ENCODE data around the gene PLD3.
A peak's percentile ranks its signal among the peaks of the same experiment; 100 is the strongest.
"Not testable (repeated sequence)": the region's sequence is repeated elsewhere in the genome, so short reads cannot be mapped to it uniquely, and the experiment has no call there.

PLD3 gene

DNA sequence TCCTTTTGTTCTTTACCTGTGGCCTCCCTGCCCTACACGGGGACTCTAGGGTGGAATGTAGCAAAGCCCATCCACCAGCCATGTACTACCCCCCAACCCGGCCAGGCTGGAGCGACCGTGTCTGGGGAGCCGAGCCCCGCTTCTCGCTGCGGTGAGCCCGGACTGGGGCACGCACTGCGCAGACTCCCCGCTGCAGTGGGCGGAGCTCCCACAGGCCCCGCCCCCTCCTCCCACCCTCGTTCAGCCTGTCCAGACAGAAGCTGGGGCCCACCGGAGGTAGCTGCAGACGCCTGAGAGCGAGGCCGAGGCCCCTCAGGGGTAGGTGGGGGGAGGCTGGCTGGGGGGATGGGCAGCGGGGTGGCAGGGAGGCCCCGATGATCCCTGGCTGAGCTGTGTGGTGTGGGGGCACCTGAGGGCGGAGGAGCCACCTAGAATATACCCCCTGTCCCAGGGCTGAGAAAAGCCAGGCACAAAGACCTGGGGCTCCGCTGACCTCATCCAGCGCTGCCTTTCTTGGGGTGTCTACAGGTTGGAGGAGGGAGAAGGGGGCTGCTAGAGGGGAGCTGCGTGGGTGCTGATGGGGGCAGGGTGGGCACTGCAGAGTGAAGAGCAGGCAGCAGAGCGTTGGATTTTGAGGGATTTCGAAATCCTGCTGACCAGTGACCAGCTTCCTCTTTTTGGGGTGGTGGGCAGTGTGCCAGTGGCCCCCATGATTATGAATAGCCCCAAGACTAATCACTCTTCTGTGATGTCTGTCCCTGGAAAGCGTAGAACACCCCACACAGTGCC is 17.3 kb downstream of the PLD3 start:
- no peaks in the 10 kb centered on the region for H3K27me3 ChIP-seq (replicated peaks; ENCODE audit: control insufficient read depth, insufficient read depth, low read length)
- peak; percentile 93 for DNase-seq (ENCODE audit: low read depth)
- peaks cover 34% of the 10 kb centered on the region for H3K36me3 ChIP-seq (ENCODE audit: control insufficient read depth, insufficient read depth, low read length, severe bottlenecking)
- peak overlapping the region; percentile 67 for H3K4me3 ChIP-seq (ENCODE audit: low read length)
- H3K4me1 ChIP-seq (ENCODE audit: control insufficient read depth, insufficient read depth, low read length): peaks cover 3% of the 10 kb centered on the region
- H3K9me3 ChIP-seq (ENCODE audit: control insufficient read depth, low read length): no peaks in the 10 kb centered on the region
- H3K9ac ChIP-seq (ENCODE audit: low read length): peak overlapping the region; percentile 70

DNA sequence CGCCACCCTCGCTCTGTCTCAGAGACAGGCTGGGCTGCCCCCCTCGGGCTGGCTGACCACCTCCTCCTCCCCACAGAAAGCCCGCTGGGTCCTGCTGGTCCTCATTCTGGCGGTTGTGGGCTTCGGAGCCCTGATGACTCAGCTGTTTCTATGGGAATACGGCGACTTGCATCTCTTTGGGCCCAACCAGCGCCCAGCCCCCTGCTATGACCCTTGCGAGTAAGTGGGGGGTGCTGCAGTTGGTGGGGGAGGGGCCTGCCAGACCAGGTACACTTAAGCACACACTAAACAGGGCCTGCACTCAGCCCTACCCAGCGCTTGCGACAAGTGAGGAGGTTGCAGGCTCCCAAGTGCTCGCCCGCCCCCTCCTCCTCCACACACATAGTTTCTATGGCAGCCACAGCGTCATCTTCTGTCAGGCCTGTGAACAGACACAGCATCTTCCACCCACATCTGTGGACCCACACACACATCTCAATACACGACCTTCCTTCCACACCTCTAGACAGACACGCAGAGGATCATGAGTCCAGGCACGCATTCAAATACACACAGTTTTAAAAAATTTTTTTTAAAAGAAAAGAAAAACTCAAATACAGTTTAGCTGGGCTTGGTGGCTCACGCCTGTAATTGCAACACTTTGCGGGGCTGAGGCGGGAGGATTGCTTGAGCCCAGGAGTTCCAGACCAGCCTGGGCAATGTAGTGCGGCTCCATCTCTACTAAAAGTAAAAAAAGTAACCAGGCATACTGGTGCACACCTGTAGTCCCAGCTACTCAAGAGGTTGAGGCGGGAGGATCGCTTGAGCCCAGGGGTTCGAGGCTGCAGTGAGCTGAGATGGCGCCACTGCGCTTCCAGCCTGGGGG is 18.4 kb downstream of the PLD3 start:
- Histone ChIP-seq H3K27me3 (replicated peaks; ENCODE audit: control insufficient read depth, insufficient read depth, low read length) (no peaks in the 10 kb centered on the region), H3K36me3 (ENCODE audit: control insufficient read depth, insufficient read depth, low read length, severe bottlenecking) (peaks cover 39% of the 10 kb centered on the region), H3K4me1 (ENCODE audit: control insufficient read depth, insufficient read depth, low read length) (peaks cover 3% of the 10 kb centered on the region), H3K9ac (ENCODE audit: low read length) (no peak overlapping the region), H3K9me3 (ENCODE audit: control insufficient read depth, low read length) (no peaks in the 10 kb centered on the region), H3K4me3 (ENCODE audit: low read length) (no peak overlapping the region)
- DNase-seq (ENCODE audit: low read depth): no peak

DNA sequence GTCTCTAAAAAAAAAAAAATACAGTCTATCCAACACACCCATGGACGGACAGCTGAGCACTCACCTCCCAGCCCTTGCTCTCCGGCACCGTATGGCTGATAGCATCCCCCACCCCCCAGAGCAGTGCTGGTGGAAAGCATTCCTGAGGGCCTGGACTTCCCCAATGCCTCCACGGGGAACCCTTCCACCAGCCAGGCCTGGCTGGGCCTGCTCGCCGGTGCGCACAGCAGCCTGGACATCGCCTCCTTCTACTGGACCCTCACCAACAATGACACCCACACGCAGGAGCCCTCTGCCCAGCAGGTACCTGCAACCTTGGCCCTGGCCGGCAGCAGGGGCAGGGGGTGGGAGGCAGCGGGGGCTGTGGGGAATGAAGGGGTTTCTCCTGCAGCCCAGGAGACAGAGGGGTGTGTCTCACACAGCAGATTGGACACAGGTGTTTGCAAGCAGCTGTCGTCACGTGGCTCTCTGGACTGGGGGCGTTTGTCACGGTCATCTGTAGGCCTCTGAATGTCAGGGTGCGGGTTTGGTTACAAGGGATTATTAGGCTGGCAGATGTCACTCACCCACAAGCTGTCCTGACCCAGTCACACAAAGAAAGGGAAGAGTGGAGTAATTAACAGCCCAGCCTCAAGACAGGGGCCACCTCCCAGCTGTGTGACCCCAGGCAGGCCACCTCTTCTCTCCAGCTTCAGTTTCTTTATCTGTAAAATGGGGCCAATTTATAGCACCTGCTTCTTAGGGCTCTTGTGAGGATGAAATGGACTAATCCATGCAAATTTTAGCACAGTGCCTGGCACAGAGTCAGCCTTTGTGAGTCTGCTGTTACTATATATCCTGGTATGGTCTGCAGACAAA is 19.3 kb downstream of the PLD3 start:
- Histone ChIP-seq H3K4me3 (ENCODE audit: low read length) (no peak overlapping the region), H3K9me3 (ENCODE audit: control insufficient read depth, low read length) (no peaks in the 10 kb centered on the region), H3K36me3 (ENCODE audit: control insufficient read depth, insufficient read depth, low read length, severe bottlenecking) (peaks cover 46% of the 10 kb centered on the region), H3K9ac (ENCODE audit: low read length) (no peak overlapping the region), H3K27me3 (replicated peaks; ENCODE audit: control insufficient read depth, insufficient read depth, low read length) (no peaks in the 10 kb centered on the region), H3K4me1 (ENCODE audit: control insufficient read depth, insufficient read depth, low read length) (peaks cover 3% of the 10 kb centered on the region)
- no peak for DNase-seq (ENCODE audit: low read depth)

- Histone ChIP-seq H3K4me3 (ENCODE audit: low read length) (no peak overlapping the region), H3K4me1 (ENCODE audit: control insufficient read depth, insufficient read depth, low read length) (peaks cover 3% of the 10 kb centered on the region), H3K27me3 (replicated peaks; ENCODE audit: control insufficient read depth, insufficient read depth, low read length) (no peaks in the 10 kb centered on the region), H3K36me3 (ENCODE audit: control insufficient read depth, insufficient read depth, low read length, severe bottlenecking) (peaks cover 58% of the 10 kb centered on the region), H3K9ac (ENCODE audit: low read length) (no peak overlapping the region), H3K9me3 (ENCODE audit: control insufficient read depth, low read length) (no peaks in the 10 kb centered on the region)
- no peak for DNase-seq (ENCODE audit: low read depth)
Measured at GRCh38 chr19:40369797-40370196, 21.3 kb downstream of the PLD3 start.

DNA sequence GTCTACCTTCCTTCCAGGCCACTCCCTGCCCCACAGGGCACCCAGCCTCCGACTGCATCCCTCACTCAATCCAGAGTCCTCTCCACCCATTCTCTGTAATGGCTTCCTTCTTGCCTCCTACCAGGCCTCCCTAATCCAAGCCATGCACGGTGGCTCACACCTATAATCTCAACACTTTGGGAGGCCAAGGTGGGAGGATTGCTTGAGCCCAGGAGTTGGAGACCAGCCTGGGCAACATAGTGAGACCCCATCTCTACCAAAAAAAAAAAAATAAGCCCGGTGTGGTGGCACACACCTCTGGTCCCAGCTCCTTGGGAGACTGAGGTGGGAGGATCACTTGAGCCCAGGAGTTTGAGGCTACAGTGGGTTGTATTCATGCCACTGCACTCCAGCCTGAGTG is 21.8 kb downstream of the PLD3 start:
- H3K9me3 ChIP-seq (ENCODE audit: control insufficient read depth, low read length); H3K27me3 ChIP-seq (replicated peaks; ENCODE audit: control insufficient read depth, insufficient read depth, low read length); H3K4me3 ChIP-seq (ENCODE audit: low read length); H3K9ac ChIP-seq (ENCODE audit: low read length); H3K4me1 ChIP-seq (ENCODE audit: control insufficient read depth, insufficient read depth, low read length); DNase-seq (ENCODE audit: low read depth): not testable (repeated sequence)
- peaks cover 58% of the 10 kb centered on the region for H3K36me3 ChIP-seq (ENCODE audit: control insufficient read depth, insufficient read depth, low read length, severe bottlenecking)

GRCh38 chr19:40370997-40371801 is 22.7 kb downstream of the PLD3 start:
- Histone ChIP-seq H3K4me3 (ENCODE audit: low read length) (no peak overlapping the region), H3K9ac (ENCODE audit: low read length) (no peak overlapping the region), H3K4me1 (ENCODE audit: control insufficient read depth, insufficient read depth, low read length) (no peaks in the 10 kb centered on the region), H3K27me3 (replicated peaks; ENCODE audit: control insufficient read depth, insufficient read depth, low read length) (no peaks in the 10 kb centered on the region), H3K9me3 (ENCODE audit: control insufficient read depth, low read length) (no peaks in the 10 kb centered on the region), H3K36me3 (ENCODE audit: control insufficient read depth, insufficient read depth, low read length, severe bottlenecking) (peaks cover 58% of the 10 kb centered on the region)
- no peak for DNase-seq (ENCODE audit: low read depth)

- H3K36me3 ChIP-seq (ENCODE audit: control insufficient read depth, insufficient read depth, low read length, severe bottlenecking): peaks cover 54% of the 10 kb centered on the region
- no peak overlapping the region for H3K4me3 ChIP-seq (ENCODE audit: low read length)
- no peaks in the 10 kb centered on the region for H3K27me3 ChIP-seq (replicated peaks; ENCODE audit: control insufficient read depth, insufficient read depth, low read length)
- no peak overlapping the region for H3K9ac ChIP-seq (ENCODE audit: low read length)
- H3K4me1 ChIP-seq (ENCODE audit: control insufficient read depth, insufficient read depth, low read length): no peaks in the 10 kb centered on the region
- H3K9me3 ChIP-seq (ENCODE audit: control insufficient read depth, low read length): no peaks in the 10 kb centered on the region
- no peak for DNase-seq (ENCODE audit: low read depth)
Measured at GRCh38 chr19:40371802-40372122, 23.3 kb downstream of the PLD3 start.

- H3K9ac ChIP-seq (ENCODE audit: low read length): no peak overlapping the region
- H3K27me3 ChIP-seq (replicated peaks; ENCODE audit: control insufficient read depth, insufficient read depth, low read length): no peaks in the 10 kb centered on the region
- H3K36me3 ChIP-seq (ENCODE audit: control insufficient read depth, insufficient read depth, low read length, severe bottlenecking): peaks cover 47% of the 10 kb centered on the region
- no peak overlapping the region for H3K4me3 ChIP-seq (ENCODE audit: low read length)
- H3K4me1 ChIP-seq (ENCODE audit: control insufficient read depth, insufficient read depth, low read length): no peaks in the 10 kb centered on the region
- no peak for DNase-seq (ENCODE audit: low read depth)
- H3K9me3 ChIP-seq (ENCODE audit: control insufficient read depth, low read length): no peaks in the 10 kb centered on the region
Measured at GRCh38 chr19:40374084-40374483, 25.6 kb downstream of the PLD3 start.

DNA sequence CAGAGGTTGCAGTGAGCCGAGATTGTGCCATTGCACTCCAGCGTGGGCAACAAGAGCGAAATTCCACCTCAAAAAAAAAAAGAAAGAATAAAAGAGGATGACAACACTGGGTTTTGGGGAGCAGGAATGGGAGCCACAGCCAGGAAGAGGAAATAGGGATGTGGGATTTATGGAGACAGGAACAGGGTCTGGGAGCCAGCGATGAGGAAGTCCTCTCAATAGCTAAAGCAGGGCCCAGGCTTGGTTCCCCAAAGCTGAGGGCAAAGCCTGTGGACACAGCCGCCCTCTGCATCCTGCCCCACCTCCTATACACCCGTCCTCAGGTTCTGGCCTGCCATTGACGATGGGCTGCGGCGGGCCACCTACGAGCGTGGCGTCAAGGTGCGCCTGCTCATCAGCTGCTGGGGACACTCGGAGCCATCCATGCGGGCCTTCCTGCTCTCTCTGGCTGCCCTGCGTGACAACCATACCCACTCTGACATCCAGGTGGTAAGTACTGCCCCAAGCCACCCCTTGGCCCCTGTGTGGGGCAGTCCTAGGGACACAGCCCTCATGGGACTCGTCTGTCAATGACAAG is 27.9 kb downstream of the PLD3 start:
- no peak overlapping the region for H3K4me3 ChIP-seq (ENCODE audit: low read length)
- no peaks in the 10 kb centered on the region for H3K4me1 ChIP-seq (ENCODE audit: control insufficient read depth, insufficient read depth, low read length)
- H3K9ac ChIP-seq (ENCODE audit: low read length): no peak overlapping the region
- H3K36me3 ChIP-seq (ENCODE audit: control insufficient read depth, insufficient read depth, low read length, severe bottlenecking): peaks cover 38% of the 10 kb centered on the region
- H3K27me3 ChIP-seq (replicated peaks; ENCODE audit: control insufficient read depth, insufficient read depth, low read length): no peaks in the 10 kb centered on the region
- no peaks in the 10 kb centered on the region for H3K9me3 ChIP-seq (ENCODE audit: control insufficient read depth, low read length)
- no peak for DNase-seq (ENCODE audit: low read depth)

DNA sequence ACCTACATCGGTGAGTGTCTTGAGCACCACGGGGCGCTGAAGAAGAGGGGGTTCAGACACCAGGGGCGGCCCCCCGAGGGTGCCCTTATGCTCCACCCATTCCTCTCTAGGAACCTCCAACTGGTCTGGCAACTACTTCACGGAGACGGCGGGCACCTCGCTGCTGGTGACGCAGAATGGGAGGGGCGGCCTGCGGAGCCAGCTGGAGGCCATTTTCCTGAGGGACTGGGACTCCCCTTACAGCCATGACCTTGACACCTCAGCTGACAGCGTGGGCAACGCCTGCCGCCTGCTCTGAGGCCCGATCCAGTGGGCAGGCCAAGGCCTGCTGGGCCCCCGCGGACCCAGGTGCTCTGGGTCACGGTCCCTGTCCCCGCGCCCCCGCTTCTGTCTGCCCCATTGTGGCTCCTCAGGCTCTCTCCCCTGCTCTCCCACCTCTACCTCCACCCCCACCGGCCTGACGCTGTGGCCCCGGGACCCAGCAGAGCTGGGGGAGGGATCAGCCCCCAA is 29.4 kb downstream of the PLD3 start:
- DNase-seq (ENCODE audit: low read depth): no peak
- H3K4me3 ChIP-seq (ENCODE audit: low read length): no peak overlapping the region
- H3K9ac ChIP-seq (ENCODE audit: low read length): no peak overlapping the region
- no peaks in the 10 kb centered on the region for H3K9me3 ChIP-seq (ENCODE audit: control insufficient read depth, low read length)
- H3K36me3 ChIP-seq (ENCODE audit: control insufficient read depth, insufficient read depth, low read length, severe bottlenecking): peaks cover 29% of the 10 kb centered on the region
- peaks cover 5% of the 10 kb centered on the region for H3K4me1 ChIP-seq (ENCODE audit: control insufficient read depth, insufficient read depth, low read length)
- no peaks in the 10 kb centered on the region for H3K27me3 ChIP-seq (replicated peaks; ENCODE audit: control insufficient read depth, insufficient read depth, low read length)
